Measurements from ENCODE around the gene VPS29. TPM values are rescaled to one million over a fixed set of nuclear protein-coding genes. Genes with fewer than 3 reads are reported as not detected.

Gene VPS29
- total RNA-seq, 1 experiment from 2014 or later: 66.3 TPM

- ATAC-seq: no peak
Observed at GRCh38 chr12:110537605-110538409, 35.9 kb upstream of the VPS29 start.

More at GRCh38 chr12:110537605-110538409, 35.9 kb upstream of the VPS29 start:
- H3K36me3 Mint-ChIP-seq: peaks cover 29% of the 10 kb centered on the region
- POLR2A ChIA-PET: no interaction called here
- no peak for TF ChIP-seq ARID4B (CRISPR knock-in tag; IDR thresholded peaks at IDR 0.05; ENCODE audit: borderline replicate concordance)
- no peak for TF ChIP-seq HMGXB4 (CRISPR knock-in tag; IDR thresholded peaks at IDR 0.05)
- no peak for TF ChIP-seq IRF2 (CRISPR knock-in tag; IDR thresholded peaks at IDR 0.05; ENCODE audit: borderline replicate concordance, low read depth)
- no peak for TF ChIP-seq PRDM15 (CRISPR knock-in tag; IDR thresholded peaks at IDR 0.05)
- no peak for TF ChIP-seq TEAD1 (CRISPR knock-in tag; IDR thresholded peaks at IDR 0.05)
- TF ChIP-seq TEAD4 (CRISPR knock-in tag; IDR thresholded peaks at IDR 0.05): no peak
- TF ChIP-seq CREM (CRISPR knock-in tag; IDR thresholded peaks at IDR 0.05): no peak
- TF ChIP-seq ZNF232 (CRISPR knock-in tag; IDR thresholded peaks at IDR 0.05): no peak
- no peak for TF ChIP-seq ZNF532 (CRISPR knock-in tag; IDR thresholded peaks at IDR 0.05; ENCODE audit: borderline replicate concordance)
- peaks cover 9% of the 10 kb centered on the region for H3K4me1 Mint-ChIP-seq
- no peaks in the 10 kb centered on the region for H3K27me3 Mint-ChIP-seq (ENCODE audit: low read depth)
- no peak overlapping the region for H3K4me3 Mint-ChIP-seq
- no peak overlapping the region for H3K27ac Mint-ChIP-seq
- CTCF ChIA-PET: interaction anchor here (0.8 kb wide), 1 partner anchor 62 kb away, joined by 3 read pairs; no protein-coding TSS in a partner anchor
- no peak for DNase-seq (ENCODE audit: low spot score)
- no peaks in the 10 kb centered on the region for H3K9me3 Mint-ChIP-seq

Data from WTC11 (cell line).